ENCODE data around the gene P3H3.

DNA sequence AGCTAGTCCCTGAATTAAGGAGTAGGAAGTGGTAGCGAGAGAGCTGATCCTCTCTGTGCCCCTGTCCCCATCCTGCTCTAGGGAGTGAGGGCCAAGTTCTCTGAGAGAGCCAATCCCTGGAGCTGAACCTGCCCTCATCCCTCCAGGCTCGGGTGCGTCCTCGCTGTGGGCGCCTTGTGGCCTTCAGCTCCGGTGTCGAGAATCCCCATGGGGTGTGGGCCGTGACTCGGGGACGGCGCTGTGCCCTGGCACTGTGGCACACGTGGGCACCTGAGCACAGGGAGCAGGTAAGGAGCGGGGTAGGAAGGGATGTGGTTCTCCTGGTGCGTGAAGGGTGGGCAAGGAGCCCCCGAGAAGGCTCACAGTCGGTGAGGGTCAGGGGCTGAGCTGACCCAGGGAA is 10.6 kb downstream of the P3H3 start:
- no peak for TF ChIP-seq TRIM28 (IDR thresholded peaks at IDR 0.05; ENCODE audit: borderline replicate concordance, low read length)
- no peak for TF ChIP-seq ZNF121 (tag by site-specific recombination; IDR thresholded peaks at IDR 0.05)
- TF ChIP-seq, protein P1, sequence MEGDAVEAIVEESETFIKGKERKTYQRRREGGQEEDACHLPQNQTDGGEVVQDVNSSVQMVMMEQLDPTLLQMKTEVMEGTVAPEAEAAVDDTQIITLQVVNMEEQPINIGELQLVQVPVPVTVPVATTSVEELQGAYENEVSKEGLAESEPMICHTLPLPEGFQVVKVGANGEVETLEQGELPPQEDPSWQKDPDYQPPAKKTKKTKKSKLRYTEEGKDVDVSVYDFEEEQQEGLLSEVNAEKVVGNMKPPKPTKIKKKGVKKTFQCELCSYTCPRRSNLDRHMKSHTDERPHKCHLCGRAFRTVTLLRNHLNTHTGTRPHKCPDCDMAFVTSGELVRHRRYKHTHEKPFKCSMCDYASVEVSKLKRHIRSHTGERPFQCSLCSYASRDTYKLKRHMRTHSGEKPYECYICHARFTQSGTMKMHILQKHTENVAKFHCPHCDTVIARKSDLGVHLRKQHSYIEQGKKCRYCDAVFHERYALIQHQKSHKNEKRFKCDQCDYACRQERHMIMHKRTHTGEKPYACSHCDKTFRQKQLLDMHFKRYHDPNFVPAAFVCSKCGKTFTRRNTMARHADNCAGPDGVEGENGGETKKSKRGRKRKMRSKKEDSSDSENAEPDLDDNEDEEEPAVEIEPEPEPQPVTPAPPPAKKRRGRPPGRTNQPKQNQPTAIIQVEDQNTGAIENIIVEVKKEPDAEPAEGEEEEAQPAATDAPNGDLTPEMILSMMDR (tag by site-specific recombination; IDR thresholded peaks at IDR 0.05): no peak
- TF ChIP-seq ZNF76 (tag by site-specific recombination; IDR thresholded peaks at IDR 0.05; ENCODE audit: borderline replicate concordance, low read depth): no peak
- no peak for TF ChIP-seq ZNF660 (tag by site-specific recombination; IDR thresholded peaks at IDR 0.05)
- no peak for TF ChIP-seq ZNF830 (tag by site-specific recombination; IDR thresholded peaks at IDR 0.05; ENCODE audit: low read depth)
- no peak for TF ChIP-seq ZNF596 (tag by site-specific recombination; IDR thresholded peaks at IDR 0.05)
- TF ChIP-seq ZNF16 (tag by site-specific recombination; IDR thresholded peaks at IDR 0.05; ENCODE audit: low read depth): no peak
- TF ChIP-seq ZSCAN30 (tag by site-specific recombination; IDR thresholded peaks at IDR 0.05): no peak
- TF ChIP-seq, protein P2, sequence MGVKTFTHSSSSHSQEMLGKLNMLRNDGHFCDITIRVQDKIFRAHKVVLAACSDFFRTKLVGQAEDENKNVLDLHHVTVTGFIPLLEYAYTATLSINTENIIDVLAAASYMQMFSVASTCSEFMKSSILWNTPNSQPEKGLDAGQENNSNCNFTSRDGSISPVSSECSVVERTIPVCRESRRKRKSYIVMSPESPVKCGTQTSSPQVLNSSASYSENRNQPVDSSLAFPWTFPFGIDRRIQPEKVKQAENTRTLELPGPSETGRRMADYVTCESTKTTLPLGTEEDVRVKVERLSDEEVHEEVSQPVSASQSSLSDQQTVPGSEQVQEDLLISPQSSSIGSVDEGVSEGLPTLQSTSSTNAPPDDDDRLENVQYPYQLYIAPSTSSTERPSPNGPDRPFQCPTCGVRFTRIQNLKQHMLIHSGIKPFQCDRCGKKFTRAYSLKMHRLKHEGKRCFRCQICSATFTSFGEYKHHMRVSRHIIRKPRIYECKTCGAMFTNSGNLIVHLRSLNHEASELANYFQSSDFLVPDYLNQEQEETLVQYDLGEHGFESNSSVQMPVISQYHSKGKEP (tag by site-specific recombination; IDR thresholded peaks at IDR 0.05): no peak
